Esophagus muscularis mucosa (tissue), 4 donors: ENCODE results near the gene DDX43. TPM values are rescaled to one million over a fixed set of nuclear protein-coding genes. Genes with fewer than 3 reads are reported as not detected.
A peak's percentile ranks its signal among the peaks of the same experiment; 100 is the strongest.
"Not testable (repeated sequence)": the region's sequence is repeated elsewhere in the genome, so short reads cannot be mapped to it uniquely, and the experiment has no call there.

Experiments used
- DNase-seq: peaks from one replicate; pipeline ENCODE4 v3.0.0-alpha.2; 2017; ENCODE audit errors: extremely low spot score
- H3K27ac ChIP-seq, 4 donors: fragments of 200-600 bp; sonication (generic); replicated peaks in 1 of 4; 1 replicate in 3 of 4; 2 replicates in 1 of 4; pipeline ENCODE4 v1.5.1; 2016 to 2019; ENCODE audit warnings: mild to moderate bottlenecking in 1 of 4
- H3K27me3 ChIP-seq, 4 donors: fragments of 200-600 bp; sonication (generic); one replicate each; pipeline versions ENCODE4 v1.5.1 to v1.6.0; 2016 to 2019
- H3K36me3 ChIP-seq, 4 donors: fragments of 200-600 bp; sonication (generic); one replicate each; pipeline ENCODE4 v1.5.1; 2016 to 2019
- H3K4me1 ChIP-seq, 4 donors: fragments of 200-600 bp; sonication (generic); one replicate each; pipeline ENCODE4 v1.5.1; 2016 to 2019
- H3K4me3 ChIP-seq, 4 donors: fragments of 200-600 bp; sonication (generic); 1 replicate in 2 of 4; 2 replicates in 2 of 4; pipeline ENCODE4 v1.5.1; 2016 to 2019; ENCODE audit warnings: mild to moderate bottlenecking in 4 of 4, moderate library complexity in 1 of 4
- H3K9me3 ChIP-seq, 4 donors: fragments of 200-600 bp; sonication (generic); 1 replicate in 3 of 4; 2 replicates in 1 of 4; pipeline ENCODE4 v1.5.1; 2016 to 2019
- CTCF ChIP-seq, 3 experiments: fragments of 200-600 bp in 2 of 3; fragments of 450-650 bp in 1 of 3; sonication (generic) in 2 of 3; IDR thresholded peaks; one replicate each; pipeline ENCODE4 v1.5.1; 2017 to 2019; ENCODE audit warnings: antibody characterized with exemption in 3 of 3, mild to moderate bottlenecking in 2 of 3, moderate library complexity in 1 of 3
- EP300 ChIP-seq: sonication (generic); formaldehyde crosslinking; IDR thresholded peaks from one replicate; pipeline ENCODE4 v1.6.1; 2017; ENCODE audit warnings: antibody characterized with exemption
- POLR2A ChIP-seq: fragments of 450-650 bp; IDR thresholded peaks from one replicate; pipeline ENCODE4 v1.6.1; 2017; ENCODE audit warnings: antibody characterized with exemption, moderate library complexity, mild to moderate bottlenecking, low read depth
- POLR2AphosphoS5 ChIP-seq, 2 donors: sonication (generic); formaldehyde crosslinking; IDR thresholded peaks; one replicate each; pipeline ENCODE4 v1.6.1; 2017; ENCODE audit warnings: antibody characterized with exemption in 2 of 2
- WGBS: methylation state at CpG from one replicate; pipeline ENCODE4 v1.1.5; 2018; 5-methylcytosine and 5-hydroxymethylcytosine counted together
- intact Hi-C: fragments of 100-400 bp; cut with DNase I; formaldehyde crosslinking; loops from one replicate; pipeline ENCODE4 v1.15.1; 2023
- total RNA-seq, 4 donors: library from RNA; depleted of rRNA; stranded (reverse); fragments of >200 nt; gene quantifications; one replicate each; pipeline versions ENCODE4 v1.1.0 to v1.2.1, GENCODE V29; 2016

DDX43 gene
- total RNA-seq, 4 donors from 2014 or later, result 0.80 to 3.5 (median 1.3) TPM

GRCh38 chr6:73443555-73443954 is 48.9 kb downstream of the DDX43 start:
- intact Hi-C loops, result no loop called here
- WGBS, result 90% methylated on average over 3 of the region's 3 CpGs
- no peak for DNase-seq
- Histone ChIP-seq H3K27me3 (no peaks in the 10 kb centered on the region), H3K4me1 (no peaks in the 10 kb centered on the region), H3K4me3 (no peak overlapping the region), H3K27ac (no peak overlapping the region), H3K36me3 (peaks cover 10 to 50% (median 22%) of the 10 kb centered on the region in 4 donors), H3K9me3 (no peaks in the 10 kb centered on the region)
- TF ChIP-seq POLR2AphosphoS5 (IDR thresholded peaks at IDR 0.05), result no peak
- TF ChIP-seq POLR2A, result no peak

DNA sequence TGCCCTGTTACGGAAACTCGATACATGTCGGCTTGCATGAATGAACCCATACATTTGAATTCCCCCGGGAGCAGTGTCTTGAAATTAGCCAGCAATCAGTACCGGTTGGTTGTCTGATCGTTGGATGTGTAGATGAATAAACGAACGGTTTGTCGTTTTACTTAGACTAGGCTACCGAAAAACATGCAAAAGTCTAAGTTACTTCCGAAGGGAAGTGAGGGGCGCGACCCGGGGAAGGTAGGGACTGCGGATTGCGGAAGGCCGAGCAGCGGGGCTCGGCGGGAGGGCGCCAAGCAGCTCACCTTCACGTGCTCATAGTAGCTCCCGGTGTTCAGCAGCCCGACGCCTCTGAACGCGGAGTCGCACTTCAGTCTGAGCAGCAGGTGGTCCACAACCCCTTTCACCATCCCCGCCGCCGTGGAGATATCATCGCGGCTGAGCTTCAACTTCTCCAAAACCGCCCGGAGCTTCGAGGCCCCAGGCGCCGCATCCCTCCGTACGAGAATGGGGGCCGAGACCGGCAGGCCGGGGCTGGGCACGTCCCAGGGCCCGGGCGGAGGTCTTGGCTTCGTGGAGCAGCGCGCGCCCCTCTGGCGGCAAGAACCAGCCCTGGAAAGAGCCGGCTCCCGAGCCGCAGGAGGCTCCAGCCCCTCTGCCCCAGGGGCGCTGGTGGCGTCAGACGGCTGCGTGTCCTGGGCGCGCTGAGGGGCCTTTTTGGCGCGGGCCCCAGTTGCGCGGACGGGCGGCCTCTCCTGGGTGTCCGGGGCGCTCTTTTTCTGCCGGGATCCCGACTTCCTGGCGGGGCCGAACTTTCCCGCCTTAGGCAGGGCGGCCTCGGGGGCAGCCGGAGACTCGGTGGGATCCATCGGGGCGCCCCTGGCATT is 56.8 kb downstream of the DDX43 start:
- intact Hi-C loops, result no loop called here
- TF ChIP-seq EP300, result no peak
- TF ChIP-seq POLR2AphosphoS5 (IDR thresholded peaks at IDR 0.05), result peak in 1 of 2 donors; percentile 23
- TF ChIP-seq POLR2A, result no peak
- TF ChIP-seq CTCF (IDR thresholded peaks at IDR 0.05), result no peak
- Histone ChIP-seq H3K27me3 (no peaks in the 10 kb centered on the region), H3K4me3 (peak overlapping the region; percentile 70 to 83 (median 76)), H3K4me1 (peaks cover 4 to 30% (median 30%) of the 10 kb centered on the region in 4 donors), H3K27ac (peak overlapping the region; percentile 74 to 82 (median 80)), H3K9me3 (no peaks in the 10 kb centered on the region), H3K36me3 (no peaks in the 10 kb centered on the region)
- no peak for DNase-seq
- 5% methylated on average over 51 of the region's 79 CpGs for WGBS

- Histone ChIP-seq H3K4me1 (peaks cover 4 to 30% (median 30%) of the 10 kb centered on the region in 4 donors), H3K4me3 (peak within 1 kb of the TSS; percentile 70 to 83 (median 76)), H3K9me3 (no peaks in the 10 kb centered on the region), H3K36me3 (no peaks in the 10 kb centered on the region), H3K27me3 (no peaks in the 10 kb centered on the region), H3K27ac (peak within 1 kb of the TSS; percentile 74 to 82 (median 80))
- intact Hi-C loops, result no loop called here
- peak; percentile 26 for TF ChIP-seq POLR2A
- TF ChIP-seq EP300, result no peak
- TF ChIP-seq CTCF (IDR thresholded peaks at IDR 0.05), result no peak
- TF ChIP-seq POLR2AphosphoS5 (IDR thresholded peaks at IDR 0.05), result peak; percentile 65 to 68
- no CpG with 5 or more reads among the region's 23 CpGs for WGBS
- DNase-seq, result peak; percentile 92
These were observed 57.5 kb downstream of the DDX43 start, which contains the start of gene CGAS for GRCh38 chr6:73452107-73452461. TSS of gene CGAS (minus strand) at chr6:73452297. CDS start at chr6:73452181, 116 bp downstream.

GRCh38 chr6:73455865-73456629 is 61.4 kb downstream of the DDX43 start:
- no peak for DNase-seq
- Histone ChIP-seq H3K27me3 (no peaks in the 10 kb centered on the region), H3K36me3 (no peaks in the 10 kb centered on the region), H3K4me3 (no peak overlapping the region), H3K27ac (no peak overlapping the region), H3K4me1 (peaks cover 8 to 24% (median 19%) of the 10 kb centered on the region in 4 donors), H3K9me3 (no peaks in the 10 kb centered on the region)
- no peak for TF ChIP-seq CTCF (IDR thresholded peaks at IDR 0.05)
- TF ChIP-seq POLR2A, result no peak
- TF ChIP-seq POLR2AphosphoS5 (IDR thresholded peaks at IDR 0.05), result no peak
- no peak for TF ChIP-seq EP300
- intact Hi-C loops, result no loop called here
- 65% methylated on average over 3 of the region's 3 CpGs for WGBS

DNA sequence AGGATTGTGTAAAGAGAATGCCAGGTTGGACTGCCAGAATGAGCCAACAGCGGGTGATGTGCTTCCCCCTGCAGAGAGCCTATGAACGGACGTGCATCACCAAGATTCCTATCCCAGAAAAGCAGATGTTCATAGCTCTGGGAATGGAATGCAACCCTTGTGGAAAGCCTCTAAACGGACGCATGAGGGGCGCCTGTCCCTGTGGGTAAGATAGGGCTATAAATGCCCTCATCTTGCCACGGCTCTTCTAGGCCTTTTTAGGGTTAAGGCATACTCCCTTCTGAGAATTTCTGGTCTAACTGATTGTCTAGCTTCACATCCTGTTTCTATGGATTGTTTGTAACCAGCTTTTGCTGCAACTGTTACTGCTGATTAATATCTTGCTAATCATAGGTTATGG is 64.8 kb downstream of the DDX43 start:
- peaks cover 20 to 32% (median 27%) of the 10 kb centered on the region in 4 donors for H3K4me1 ChIP-seq
- H3K27ac ChIP-seq, H3K4me3 ChIP-seq, intact Hi-C loops, H3K9me3 ChIP-seq, DNase-seq, H3K27me3 ChIP-seq, H3K36me3 ChIP-seq: not testable (repeated sequence)
- WGBS, result 89% methylated on average over 7 of the region's 7 CpGs
